Esophagus muscularis mucosa (tissue), 3 donors: ENCODE results near the gene CFI.

ENCODE experiments used
- POLR2A ChIP-seq: fragments of 450-650 bp; IDR thresholded peaks from one replicate; pipeline ENCODE4 v1.6.1; 2017; ENCODE audit warnings: antibody characterized with exemption, moderate library complexity, mild to moderate bottlenecking, low read depth
- TF ChIP-seq, protein P1 (sequence below), 3 experiments: fragments of 200-600 bp in 2 of 3; fragments of 450-650 bp in 1 of 3; sonication (generic) in 2 of 3; IDR thresholded peaks; one replicate each; pipeline ENCODE4 v1.5.1; 2017 to 2019; ENCODE audit warnings: antibody characterized with exemption in 3 of 3, mild to moderate bottlenecking in 2 of 3, moderate library complexity in 1 of 3

DNA sequence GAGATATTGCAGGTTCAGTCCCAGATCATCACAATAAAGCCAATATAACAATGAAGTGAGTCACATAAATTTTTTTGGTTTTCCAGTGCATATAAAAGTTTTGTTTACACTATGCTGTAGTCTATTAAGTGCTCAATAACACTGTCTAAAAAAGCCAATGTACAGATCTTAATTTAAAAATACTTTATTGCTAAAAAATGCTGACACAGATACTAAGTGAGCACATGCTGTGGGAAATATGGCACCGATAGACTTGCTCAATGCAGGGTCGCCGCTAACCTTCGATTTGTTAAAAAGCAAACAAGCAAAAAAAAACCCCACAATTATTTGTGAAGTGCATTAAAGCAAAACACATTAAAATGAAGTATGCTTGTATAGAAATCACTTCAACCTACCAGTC lies 82.2 kb downstream of the CFI start:
- TF ChIP-seq, protein P1, sequence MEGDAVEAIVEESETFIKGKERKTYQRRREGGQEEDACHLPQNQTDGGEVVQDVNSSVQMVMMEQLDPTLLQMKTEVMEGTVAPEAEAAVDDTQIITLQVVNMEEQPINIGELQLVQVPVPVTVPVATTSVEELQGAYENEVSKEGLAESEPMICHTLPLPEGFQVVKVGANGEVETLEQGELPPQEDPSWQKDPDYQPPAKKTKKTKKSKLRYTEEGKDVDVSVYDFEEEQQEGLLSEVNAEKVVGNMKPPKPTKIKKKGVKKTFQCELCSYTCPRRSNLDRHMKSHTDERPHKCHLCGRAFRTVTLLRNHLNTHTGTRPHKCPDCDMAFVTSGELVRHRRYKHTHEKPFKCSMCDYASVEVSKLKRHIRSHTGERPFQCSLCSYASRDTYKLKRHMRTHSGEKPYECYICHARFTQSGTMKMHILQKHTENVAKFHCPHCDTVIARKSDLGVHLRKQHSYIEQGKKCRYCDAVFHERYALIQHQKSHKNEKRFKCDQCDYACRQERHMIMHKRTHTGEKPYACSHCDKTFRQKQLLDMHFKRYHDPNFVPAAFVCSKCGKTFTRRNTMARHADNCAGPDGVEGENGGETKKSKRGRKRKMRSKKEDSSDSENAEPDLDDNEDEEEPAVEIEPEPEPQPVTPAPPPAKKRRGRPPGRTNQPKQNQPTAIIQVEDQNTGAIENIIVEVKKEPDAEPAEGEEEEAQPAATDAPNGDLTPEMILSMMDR (IDR thresholded peaks at IDR 0.05): no peak
- TF ChIP-seq POLR2A: no peak
